Vagina (tissue), 2 donors: ENCODE results near the gene TJP3.
"Not testable (repeated sequence)": the region's sequence is repeated elsewhere in the genome, so short reads cannot be mapped to it uniquely, and the experiment has no call there.

Experiments used
- CTCF ChIP-seq, 3 experiments: fragments of 450-650 bp in 2 of 3; fragments of 200-600 bp in 1 of 3; sonication (generic) in 1 of 3; IDR thresholded peaks; one replicate each; pipeline ENCODE4 v1.5.1; 2017 to 2019; ENCODE audit warnings: antibody characterized with exemption in 3 of 3, mild to moderate bottlenecking in 2 of 3, moderate library complexity in 2 of 3
- POLR2A ChIP-seq, 2 donors: fragments of 450-650 bp; IDR thresholded peaks; one replicate each; pipeline ENCODE4 v1.6.1; 2017; ENCODE audit warnings: antibody characterized with exemption in 2 of 2, mild to moderate bottlenecking in 2 of 2, moderate library complexity in 2 of 2
- POLR2AphosphoS5 ChIP-seq, 2 donors: sonication (generic); formaldehyde crosslinking; IDR thresholded peaks; one replicate each; pipeline ENCODE4 v1.9.0; 2017; ENCODE audit warnings: antibody characterized with exemption in 2 of 2, mild to moderate bottlenecking in 2 of 2, low read depth in 1 of 2; ENCODE audit not compliant: insufficient read depth in 1 of 2

- not testable (repeated sequence) for TF ChIP-seq CTCF (IDR thresholded peaks at IDR 0.05); POLR2A (IDR thresholded peaks at IDR 0.05); POLR2AphosphoS5 (IDR thresholded peaks at IDR 0.05; ENCODE audit: insufficient read depth in 1 of 2, low read depth in 1 of 2)
These were observed 49.5 kb downstream of the TJP3 start for GRCh38 chr19:3757705-3758104.
